ENCODE measurements around the gene EXOC7.

Gene EXOC7

DNA sequence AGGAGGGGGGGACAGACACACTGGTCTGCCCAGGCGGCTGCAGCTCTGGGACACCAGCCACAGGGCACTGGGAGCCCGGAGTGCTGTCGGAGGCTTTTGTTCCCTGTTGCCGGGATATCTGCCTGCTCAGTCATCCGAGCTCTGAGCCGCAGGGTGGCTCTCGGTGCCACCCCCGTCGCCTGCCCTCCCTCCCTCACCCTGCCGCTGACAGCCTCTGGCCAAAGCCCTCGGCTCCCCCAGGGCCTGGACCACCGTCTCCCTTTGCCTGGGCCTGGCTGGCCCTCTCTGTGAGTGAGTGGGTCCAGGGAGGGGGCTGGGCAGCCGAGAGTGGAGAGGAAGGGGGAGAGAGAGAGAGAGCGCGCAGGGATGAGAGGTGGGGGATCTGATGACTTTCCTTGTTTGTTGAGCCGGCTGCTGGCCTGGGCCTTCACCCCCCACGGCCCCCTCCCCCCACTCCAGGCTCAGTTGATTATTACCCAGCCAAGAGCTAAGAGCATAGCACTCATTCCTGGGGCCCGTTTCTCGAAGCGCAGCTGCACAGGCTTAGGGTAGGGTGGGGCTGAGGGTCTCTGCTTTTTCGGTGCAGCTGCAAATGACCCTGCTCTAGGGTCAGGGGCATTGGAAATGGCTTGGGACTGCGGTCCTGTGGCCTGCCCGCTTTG lies 34.8 kb upstream of the EXOC7 start:
- DNase-seq (ENCODE audit: low read depth): no peak

GRCh38 chr17:76137351-76138233 lies 34.0 kb upstream of the EXOC7 start:
- no peak for DNase-seq (ENCODE audit: low read depth)

GRCh38 chr17:76137001-76137350 lies 33.4 kb upstream of the EXOC7 start:
- DNase-seq (ENCODE audit: low read depth): no peak

DNA sequence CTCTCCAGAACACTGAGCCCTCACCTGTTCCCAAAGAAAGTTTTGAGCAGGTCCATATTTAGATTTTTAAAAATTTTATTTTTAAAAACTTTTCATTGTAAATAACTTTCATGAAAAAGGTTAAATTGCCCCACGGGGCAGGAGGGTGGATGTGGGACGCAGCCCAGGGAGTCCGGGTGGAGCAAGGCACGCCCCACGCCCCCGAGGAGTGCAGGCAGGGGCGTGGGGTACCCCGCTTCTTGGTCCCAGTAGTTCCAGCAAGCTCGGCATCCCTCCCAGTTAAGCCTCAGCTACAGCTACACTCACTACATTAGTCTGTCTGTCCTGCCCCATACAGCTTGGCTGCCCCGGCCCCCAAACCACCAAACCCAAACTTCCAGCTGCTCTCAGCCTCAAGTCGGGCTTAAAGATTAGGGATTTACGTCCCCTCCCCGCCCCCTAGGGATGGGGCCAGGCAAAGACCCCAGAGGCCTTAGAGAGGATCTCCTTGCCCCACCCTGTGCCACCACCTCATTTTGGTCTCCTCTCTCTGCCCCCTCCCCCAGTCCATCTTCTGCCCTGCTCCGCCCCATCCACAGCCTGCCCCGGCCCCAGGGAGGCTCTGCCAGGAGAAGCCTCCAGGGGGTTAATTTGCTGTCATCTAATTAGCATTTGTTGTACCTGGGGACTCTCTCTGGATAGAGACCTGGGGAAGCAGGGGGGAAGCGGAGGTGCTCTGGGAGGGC lies 32.9 kb upstream of the EXOC7 start:
- no peak for DNase-seq (ENCODE audit: low read depth)

DNA sequence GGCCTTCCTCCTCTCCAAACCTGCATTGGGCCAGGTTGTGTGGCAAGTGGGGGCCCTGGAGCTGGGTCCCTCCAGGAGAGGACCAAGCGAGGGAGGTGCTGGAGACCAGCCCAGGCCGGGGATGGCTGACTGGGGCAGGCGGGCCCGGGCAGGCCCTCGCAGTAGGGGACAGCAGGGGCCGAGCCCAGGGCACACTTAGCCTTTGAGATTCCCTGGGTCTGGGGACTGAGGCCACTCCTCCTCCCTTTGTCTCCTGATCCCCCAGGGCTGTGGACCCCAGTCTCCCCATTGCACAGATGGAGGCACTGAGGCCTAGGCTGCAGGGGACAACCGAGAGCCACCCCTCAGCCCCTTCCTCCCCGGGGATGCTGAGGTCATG lies 32.2 kb upstream of the EXOC7 start:
- DNase-seq (ENCODE audit: low read depth): no peak

DNA sequence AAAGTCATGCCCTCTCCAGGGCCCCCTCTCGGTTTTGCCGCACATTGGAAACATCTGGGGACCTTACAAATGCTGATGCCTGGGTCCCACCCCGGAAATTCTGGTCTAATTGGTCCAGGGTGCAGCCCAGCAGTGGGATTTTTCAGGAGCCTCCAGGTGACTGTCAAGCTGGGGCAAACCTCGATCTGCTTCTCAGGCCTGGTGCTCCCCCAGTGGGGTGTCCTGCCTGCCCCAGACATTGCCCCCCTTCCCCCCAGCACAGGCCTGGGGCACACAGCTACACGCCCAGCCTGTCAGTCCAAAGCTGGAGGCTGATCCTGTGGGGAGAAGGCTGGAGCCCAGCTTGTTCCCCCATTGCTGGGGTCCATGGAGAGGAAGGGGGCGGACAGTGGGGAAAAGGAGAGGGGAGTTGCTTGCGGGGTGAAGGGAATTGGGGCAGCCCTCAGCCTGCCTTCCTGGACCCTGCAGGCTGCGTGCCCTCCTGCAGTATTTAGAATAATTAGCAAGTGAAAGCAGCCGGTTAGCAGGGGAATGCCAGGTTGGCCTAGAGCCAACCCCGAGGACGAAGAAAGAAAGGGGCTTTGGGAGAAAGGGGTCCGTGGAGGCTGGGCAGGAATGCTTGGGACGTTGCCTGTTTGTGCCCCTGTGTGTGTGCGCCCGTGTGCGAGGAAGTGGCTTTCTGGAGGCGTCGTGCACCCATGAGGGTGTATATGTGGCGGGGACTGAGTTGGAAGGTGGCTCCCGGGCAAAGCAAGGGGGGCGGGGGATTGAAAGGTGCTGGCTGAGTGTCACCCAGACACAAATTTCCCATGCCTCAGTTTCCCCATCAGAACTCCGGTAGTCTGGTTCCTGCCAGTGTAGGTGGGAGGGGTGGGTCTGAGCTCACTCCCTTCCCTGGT lies 31.6 kb upstream of the EXOC7 start:
- DNase-seq (ENCODE audit: low read depth): no peak

GRCh38 chr17:76132574-76133338 lies 29.2 kb upstream of the EXOC7 start:
- DNase-seq (ENCODE audit: low read depth): no peak

GRCh38 chr17:76131692-76132573 lies 28.3 kb upstream of the EXOC7 start:
- DNase-seq (ENCODE audit: low read depth): no peak

DNA sequence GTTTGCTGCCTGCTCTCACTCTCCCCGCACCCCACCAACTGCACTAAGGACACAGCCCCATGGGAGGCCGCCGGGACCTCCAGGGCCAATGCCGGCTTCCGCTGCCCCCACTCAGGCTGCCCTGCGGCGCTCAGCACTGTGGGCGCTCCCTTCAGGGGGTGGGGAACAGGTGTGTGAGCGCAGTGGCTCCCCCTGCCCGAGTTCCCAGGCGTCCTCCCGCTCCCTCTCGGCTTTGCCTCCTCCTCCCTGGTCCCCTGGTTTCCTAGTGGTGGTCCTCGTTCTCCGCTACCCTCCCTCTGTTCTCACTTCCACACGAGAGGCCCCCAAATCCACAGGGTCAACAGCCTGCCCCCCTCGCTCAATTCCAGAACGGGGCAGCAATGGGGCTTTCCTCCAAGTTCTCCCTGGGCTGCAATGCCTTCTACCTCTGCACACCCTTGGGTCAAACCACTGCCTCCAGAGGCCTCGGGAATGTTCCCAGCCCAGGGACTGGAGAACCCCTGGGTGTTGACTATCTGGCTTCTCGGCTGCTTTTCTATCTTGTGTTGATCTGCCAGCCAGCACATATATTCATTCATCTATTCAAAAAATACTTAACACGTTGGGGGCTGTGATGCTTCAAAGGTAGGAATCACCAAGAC lies 27.6 kb upstream of the EXOC7 start:
- no peak for DNase-seq (ENCODE audit: low read depth)

- no peak for DNase-seq (ENCODE audit: low read depth)
Measured at GRCh38 chr17:76130473-76130872, 26.9 kb upstream of the EXOC7 start.

GRCh38 chr17:76125922-76126321 lies 22.3 kb upstream of the EXOC7 start:
- no peak for DNase-seq (ENCODE audit: low read depth)

GRCh38 chr17:76125391-76125675 lies 21.7 kb upstream of the EXOC7 start:
- no peak for DNase-seq (ENCODE audit: low read depth)

DNA sequence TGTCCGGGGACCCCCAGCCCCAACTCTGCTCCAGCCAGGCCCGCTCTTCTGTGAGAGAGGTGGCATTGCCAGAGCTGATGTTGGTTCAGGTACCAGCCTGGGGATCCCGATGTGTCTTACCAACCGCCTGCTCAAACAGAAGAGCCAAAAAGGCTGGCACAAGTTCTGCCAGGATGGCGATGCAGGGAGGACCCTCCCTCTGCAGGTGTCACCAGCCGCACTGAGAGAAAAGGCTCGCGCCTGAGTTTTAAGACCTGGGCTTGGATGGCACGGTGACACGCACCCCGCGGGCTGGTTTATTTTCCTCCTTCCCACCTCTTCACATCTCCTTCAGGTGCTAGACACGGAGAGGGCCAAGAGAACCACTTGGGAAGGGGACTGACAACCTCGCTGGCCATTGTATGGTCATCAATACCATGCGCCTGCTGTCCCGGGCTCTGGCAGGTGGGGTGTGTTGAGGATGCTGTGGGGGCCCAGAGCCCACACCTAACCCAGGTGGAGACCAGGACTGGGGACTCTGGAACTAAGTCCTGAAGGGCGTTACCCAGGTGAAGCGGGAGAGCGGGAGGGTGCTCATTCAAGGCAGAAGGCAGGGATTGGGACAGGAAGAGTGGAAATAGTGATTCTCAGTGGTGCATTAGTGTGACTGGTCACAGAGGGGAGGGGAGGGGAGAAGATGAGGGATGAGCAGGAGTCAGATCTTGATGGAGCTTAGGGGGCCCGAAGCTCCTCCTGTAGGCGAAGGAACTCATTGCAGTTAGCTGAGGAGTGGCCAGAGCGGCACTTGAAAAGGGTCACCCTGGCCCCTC lies 21.2 kb upstream of the EXOC7 start:
- no peak for DNase-seq (ENCODE audit: low read depth)

DNA sequence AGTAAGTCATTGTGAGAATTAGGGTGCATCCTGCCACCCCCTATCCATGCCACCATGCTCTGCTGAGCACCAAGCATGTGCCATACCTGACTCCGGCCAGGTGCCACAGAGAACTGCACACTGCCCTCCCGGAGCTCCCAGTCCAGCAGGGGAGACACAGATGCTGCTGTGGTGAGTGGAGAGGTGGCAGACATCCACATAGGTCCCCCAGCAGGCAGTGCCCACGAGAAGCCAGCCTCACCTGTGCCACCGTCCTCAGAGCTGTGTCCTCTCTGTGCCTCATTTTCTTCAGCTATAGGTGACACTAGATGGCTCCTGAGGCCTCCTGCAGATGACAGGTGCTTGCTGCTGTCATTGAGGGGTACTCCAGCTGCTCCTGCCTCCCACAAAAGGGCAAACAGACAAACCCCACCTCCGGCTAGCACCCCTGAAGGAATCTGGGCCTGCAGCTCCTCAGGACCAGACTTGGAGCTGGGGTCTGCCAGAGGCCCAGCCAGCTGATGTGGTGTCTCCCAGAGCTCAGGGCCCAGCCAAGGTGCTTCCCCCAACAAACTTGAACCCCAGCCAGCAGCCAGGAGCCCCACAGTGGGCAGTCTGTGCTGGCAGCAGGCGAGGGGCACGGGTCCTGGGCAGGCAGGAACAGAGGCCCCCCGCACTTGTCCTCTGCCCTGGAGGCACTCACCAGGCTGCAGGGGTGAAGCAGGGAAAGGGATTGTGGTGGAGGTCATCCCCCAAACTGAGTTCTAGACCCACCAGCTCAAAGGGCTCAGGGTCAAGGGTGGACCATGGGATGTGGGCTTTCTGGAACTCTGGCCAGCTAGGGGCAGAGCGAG lies 20.4 kb upstream of the EXOC7 start:
- DNase-seq (ENCODE audit: low read depth): no peak

DNA sequence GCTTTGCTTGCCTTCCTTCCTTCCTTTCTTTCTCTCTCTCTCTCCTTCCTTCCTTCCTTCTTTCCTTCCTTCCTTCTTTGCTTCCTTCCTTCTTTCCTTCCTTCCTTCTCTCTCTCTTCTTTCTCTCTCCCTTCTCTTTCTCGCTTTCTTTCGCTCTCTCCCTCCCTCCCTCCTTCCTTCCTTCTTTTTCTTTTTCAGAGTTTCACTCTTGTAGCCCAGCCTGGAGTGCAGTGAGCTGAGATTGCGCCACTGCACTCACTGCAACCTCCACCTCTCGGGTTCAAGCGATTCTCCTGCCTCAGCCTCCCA lies 19.6 kb upstream of the EXOC7 start:
- DNase-seq (ENCODE audit: low read depth): no peak

GRCh38 chr17:76122431-76123190 lies 19.0 kb upstream of the EXOC7 start:
- DNase-seq (ENCODE audit: low read depth): no peak

GRCh38 chr17:76121932-76122430 lies 18.4 kb upstream of the EXOC7 start:
- DNase-seq (ENCODE audit: low read depth): no peak

DNA sequence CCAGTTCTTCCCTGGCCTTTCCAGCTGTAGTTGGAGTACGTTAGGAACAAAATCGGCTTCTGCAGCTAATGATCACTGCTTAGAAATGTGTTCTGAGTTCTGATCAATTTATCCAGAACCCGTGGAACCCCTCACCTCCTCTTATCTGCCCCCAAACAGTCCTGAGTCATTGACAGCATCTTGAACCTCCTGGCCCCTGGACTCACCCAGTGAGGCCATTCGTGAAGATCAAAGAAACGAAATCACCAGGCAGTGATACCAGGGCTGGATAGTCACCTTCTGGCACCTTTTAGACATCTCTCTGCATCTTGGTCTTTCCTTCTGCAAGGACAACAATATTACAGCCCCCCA lies 17.0 kb upstream of the EXOC7 start:
- no peak for DNase-seq (ENCODE audit: low read depth)
